Left ventricle myocardium superior (tissue), 1 donor: Measurements from ENCODE around the gene UNC5C. TPM values are rescaled to one million over a fixed set of nuclear protein-coding genes. Genes with fewer than 3 reads are reported as not detected.
A peak's percentile ranks its signal among the peaks of the same experiment; 100 is the strongest.

Experiments used
- ATAC-seq: fragments of 200-7000 bp; cut with Tn5 transposase; one replicate; pipeline ENCODE4 v1.9.1; 2020; ENCODE audit warnings: mild to moderate bottlenecking, moderate library complexity
- DNase-seq: peaks from one replicate; pipeline ENCODE4 v3.0.0-alpha.2; 2020
- intact Hi-C: fragments of 100-400 bp; cut with micrococcal nuclease; formaldehyde crosslinking; loops from one replicate; pipeline ENCODE4 v1.11.0; 2022
- total RNA-seq: library from RNA; stranded (reverse); fragmentation: NEBNext Ultra II Directional; extraction: Animal tissue kit (Norgen Biotek cat#: 25700); gene quantifications from one replicate; pipeline ENCODE4 v1.2.1, GENCODE V29; 2021
- donor health status: DM: no; HTN: yes; CAD: no; lungs with severe emphysema.

The UNC5C gene
- total RNA-seq, 1 donor from 2014 or later, result 0.72 TPM

DNA sequence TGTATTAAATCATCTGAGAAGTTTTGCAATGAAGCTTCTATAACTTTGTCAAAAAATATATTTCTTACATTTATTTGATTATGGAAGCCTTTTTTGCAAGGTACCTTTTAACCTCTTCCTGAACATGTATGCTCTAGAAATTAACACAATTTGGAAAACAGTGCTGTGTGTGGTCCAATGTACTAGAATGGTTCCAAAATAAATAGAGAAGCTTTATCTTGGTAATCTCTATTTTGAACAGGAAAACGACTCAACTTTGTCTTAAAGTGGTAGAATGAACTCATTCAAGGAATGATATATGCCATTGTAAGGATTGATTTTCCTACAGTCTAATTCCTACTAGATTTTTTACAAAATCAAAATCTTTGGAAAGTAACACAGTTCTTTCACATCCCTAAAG, 248.5 kb downstream of the UNC5C start:
- ATAC-seq (no peak), DNase-seq (no peak)
- intact Hi-C loops, result no loop called here

- DNase-seq (no peak), ATAC-seq (no peak)
- intact Hi-C loops, result no loop called here
Observed at GRCh38 chr4:95296052-95296451, 252.7 kb downstream of the UNC5C start.

DNA sequence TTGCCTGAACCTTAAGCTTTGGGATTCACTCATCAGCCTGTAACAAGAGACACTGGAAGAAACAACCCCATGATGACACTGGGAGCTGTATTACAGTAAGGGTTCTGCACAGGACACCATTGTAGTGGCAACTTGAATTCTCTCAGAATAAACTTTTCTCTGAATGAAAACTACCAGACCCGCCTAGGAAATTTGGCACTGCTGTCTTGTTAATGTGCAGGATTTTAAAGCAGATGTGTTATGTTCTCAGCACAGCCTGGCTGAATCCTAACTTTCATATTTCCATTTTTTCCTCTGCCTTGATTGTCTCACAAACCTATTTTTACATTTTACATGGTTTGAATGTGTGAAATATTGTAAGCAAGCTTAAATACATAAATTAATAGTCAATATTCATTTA, 253.6 kb downstream of the UNC5C start:
- DNase-seq (no peak), ATAC-seq (no peak)
- intact Hi-C loops, result no loop called here

GRCh38 chr4:95294321-95294720, 254.5 kb downstream of the UNC5C start:
- intact Hi-C loops, result no loop called here
- DNase-seq (no peak), ATAC-seq (no peak)

DNA sequence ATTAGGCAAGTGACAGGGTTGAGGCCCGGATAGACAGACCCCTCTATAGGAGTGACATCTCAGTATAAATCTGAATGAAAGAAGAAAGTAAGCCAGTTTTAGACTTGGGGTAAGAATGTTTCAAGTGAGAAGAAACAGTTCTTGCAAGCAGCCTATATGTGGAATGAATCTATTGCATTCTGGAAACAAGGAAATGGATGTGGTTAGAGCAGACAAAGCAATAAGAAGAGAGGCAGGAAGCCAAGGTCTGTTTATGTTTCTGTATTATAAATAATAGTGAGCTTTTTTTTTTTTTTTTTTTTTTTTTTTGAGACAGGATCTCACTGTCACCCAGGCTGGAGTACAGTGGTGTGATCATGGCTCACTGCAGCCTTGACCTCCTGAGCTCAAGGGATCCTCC, 255.8 kb downstream of the UNC5C start:
- ATAC-seq, result no peak
- intact Hi-C loops, result no loop called here
- no peak for DNase-seq

DNA sequence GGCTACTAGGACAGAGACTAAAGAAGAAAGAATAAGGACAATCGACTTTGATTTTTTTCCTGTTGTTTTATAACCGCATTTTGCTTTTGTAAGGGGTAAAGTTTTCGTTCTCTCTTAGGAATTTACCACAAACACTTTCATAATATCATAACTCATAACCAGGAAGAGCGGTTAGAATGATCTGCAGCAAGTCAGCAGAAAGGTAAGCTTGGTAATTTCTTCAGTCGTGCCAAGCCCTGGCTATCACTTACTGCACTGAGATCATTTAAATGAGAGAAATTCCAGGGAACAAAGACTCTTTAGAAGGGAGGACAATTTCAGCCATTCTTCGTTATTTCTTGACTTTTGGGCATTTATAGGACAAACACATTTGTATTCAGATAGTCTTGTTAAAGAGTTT, 258.1 kb downstream of the UNC5C start:
- intact Hi-C loops, result no loop called here
- DNase-seq (no peak), ATAC-seq (no peak)

- ATAC-seq, result peak; percentile 37
- intact Hi-C loops, result no loop called here
Observed at GRCh38 chr4:95289028-95289634, 259.6 kb downstream of the UNC5C start.

DNA sequence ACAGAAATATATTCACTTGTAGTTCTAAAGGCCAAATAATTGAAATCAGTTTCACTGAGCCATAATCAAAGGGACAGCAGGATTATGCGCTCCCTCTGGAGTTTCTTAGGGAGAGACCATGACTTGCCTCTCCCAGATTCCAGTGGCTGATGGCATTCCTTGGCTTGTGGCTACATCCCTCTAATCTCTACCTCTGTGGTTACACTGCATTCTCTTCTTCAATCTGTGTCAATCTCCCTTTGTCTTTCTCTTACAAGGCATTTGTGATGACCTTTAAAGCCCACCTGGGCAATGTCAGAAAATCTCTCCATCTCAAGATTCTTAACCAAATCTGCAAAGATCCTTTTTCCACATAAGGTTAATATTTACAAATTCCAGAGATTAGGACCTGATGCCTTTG, 260.2 kb downstream of the UNC5C start:
- DNase-seq, result no peak
- ATAC-seq, result no peak
- intact Hi-C loops, result no loop called here

More at GRCh38 chr4:95289028-95289634, 259.6 kb downstream of the UNC5C start:
- no peak for DNase-seq

GRCh38 chr4:95285797-95286196, 263.0 kb downstream of the UNC5C start:
- ATAC-seq (no peak), DNase-seq (no peak)
- intact Hi-C loops, result no loop called here

DNA sequence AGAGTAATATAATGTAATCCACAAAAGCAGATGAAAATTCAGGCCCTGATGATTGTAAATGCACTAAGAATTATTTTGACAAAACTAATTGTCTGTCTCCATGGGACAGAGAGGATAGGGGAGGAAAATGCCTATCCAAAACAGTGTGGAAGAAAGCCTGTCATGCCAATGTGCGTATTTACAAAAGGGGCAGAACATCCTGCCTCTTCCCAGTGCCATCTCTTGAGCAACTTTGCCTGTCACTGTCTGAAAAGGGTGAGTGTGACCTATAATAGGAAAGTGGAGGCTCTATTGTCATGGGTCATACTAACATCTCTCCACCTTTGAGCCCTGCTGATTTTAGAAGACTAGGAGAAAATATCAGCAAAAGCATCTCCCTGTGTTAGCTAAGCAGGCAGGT, 264.1 kb downstream of the UNC5C start:
- DNase-seq, result no peak
- intact Hi-C loops, result no loop called here
- ATAC-seq, result no peak

DNA sequence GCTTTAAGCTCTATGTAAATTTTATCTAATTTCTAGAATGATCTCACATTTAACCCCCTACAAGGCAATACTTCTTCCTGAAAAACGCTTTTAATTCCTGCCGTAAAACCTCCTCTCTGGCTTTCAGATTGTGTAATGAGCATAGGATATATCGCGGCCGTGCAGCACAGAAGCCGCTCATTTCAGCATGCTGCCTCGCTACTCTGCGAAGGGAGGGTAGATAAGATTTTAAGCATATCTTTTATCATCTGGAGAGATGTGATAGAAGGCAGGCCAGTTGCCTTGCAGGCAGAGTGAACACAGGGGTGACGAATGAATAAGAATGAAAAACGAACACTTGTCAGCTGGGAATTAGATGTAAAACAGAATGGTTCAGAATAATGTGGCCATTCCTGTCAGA, 265.5 kb downstream of the UNC5C start:
- ATAC-seq, result no peak
- intact Hi-C loops, result no loop called here
- no peak for DNase-seq

DNA sequence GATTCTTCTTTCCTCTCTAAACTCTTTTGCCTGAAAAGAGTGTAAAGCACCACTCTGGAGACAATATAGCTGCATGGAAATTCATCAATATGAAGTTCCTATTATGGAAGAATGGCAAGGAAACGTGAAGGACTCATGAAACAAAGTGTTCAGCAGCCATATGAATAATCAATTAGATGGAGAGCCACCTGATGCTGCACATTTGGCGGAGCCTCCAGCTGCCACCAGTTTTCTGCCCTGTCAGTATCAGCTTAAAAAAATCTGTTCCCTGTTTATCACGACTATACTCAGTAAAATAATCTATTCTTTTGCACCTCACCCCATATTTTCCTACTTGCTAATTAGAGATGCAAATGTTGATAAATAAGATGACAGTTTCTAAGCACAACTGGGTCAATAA, 276.0 kb downstream of the UNC5C start:
- DNase-seq (no peak), ATAC-seq (no peak)
- intact Hi-C loops, result no loop called here

GRCh38 chr4:95272036-95272435, 276.7 kb downstream of the UNC5C start:
- ATAC-seq (no peak), DNase-seq (no peak)
- intact Hi-C loops, result no loop called here

GRCh38 chr4:95268819-95269565, 279.8 kb downstream of the UNC5C start:
- intact Hi-C loops, result no loop called here
- ATAC-seq (no peak), DNase-seq (no peak)

- DNase-seq, result no peak
- no peak for ATAC-seq
- intact Hi-C loops, result no loop called here
Observed at GRCh38 chr4:95267081-95267480, 281.7 kb downstream of the UNC5C start.

GRCh38 chr4:95265814-95266740, 282.7 kb downstream of the UNC5C start:
- DNase-seq (no peak), ATAC-seq (peak; percentile 76)
- intact Hi-C loops, result no loop called here

GRCh38 chr4:95264843-95265242, 283.9 kb downstream of the UNC5C start:
- intact Hi-C loops, result no loop called here
- ATAC-seq, result no peak

DNA sequence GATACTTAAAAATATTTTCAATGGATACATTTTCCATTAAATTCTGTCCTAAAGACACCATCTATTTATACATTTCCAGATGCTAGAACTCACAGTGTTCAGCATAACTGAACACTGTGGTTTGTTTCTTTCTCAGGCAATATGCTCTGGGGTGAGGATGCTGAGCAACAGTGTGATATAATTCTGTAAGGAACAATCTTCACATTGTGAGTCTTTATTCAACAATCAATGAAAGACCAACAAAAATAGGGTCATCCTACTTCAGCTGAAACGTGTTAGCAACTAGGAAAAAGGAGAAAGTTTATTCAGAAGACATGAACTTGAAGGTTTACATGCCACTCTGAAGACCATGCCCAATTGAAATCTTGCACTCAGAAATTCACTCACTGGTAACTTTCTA, 284.8 kb downstream of the UNC5C start:
- ATAC-seq (no peak), DNase-seq (no peak)
- intact Hi-C loops, result no loop called here

More at GRCh38 chr4:95264843-95265242, 283.9 kb downstream of the UNC5C start:
- DNase-seq, result no peak

GRCh38 chr4:95263391-95263790, 285.4 kb downstream of the UNC5C start:
- intact Hi-C loops, result no loop called here
- DNase-seq (no peak), ATAC-seq (peak; percentile 86)
